ENCODE results near the gene KRT8. TPM values are rescaled to one million over a fixed set of nuclear protein-coding genes. Genes with fewer than 3 reads are reported as not detected.

The KRT8 gene
- total and polyA plus RNA-seq, 7 donors, result 0.54 to 1.3 (median 0.76) TPM

DNA sequence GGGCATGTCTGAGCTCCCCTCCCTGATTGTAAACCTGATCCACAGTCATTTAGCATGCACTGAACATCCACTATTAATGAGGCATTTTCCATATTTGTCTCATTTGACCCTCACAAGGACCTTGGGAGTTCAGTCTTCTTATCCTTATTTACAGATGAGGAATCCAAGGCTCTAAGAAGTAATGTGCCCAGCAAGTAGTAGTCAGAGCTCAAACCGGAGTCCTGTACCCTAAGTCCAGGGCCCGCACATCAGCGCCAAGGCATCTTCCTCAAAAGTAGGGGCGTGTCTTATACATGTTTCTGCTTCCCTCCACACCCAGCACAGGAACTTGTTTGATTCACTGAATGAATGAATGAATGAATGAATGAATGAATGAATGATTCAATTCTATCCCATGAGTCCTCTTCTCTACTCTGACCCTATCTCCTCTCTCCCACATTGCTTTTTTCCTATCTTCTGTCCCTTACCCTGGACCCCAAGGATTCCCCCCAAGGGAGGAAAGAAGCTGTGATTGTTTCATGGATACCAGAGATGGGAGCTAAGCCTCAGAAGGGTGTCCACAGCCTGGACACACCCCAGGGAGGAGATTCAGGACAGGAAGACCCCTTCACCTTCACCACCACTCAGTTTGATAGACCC, 21.8 kb upstream of the KRT8 start:
- intact Hi-C loops (cut with DNase I), result no loop called here
- Histone ChIP-seq H3K9me3 (no peaks in the 10 kb centered on the region), H3K36me3 (ENCODE audit: insufficient read depth in 1 of 2, low read depth in 1 of 2) (no peaks in the 10 kb centered on the region), H3K4me3 (no peak overlapping the region), H3K4me1 (no peaks in the 10 kb centered on the region), H3K27me3 (ENCODE audit: insufficient read depth in 3 of 3, low read length in 2 of 3) (peaks cover 0 to 15% (median 0%) of the 10 kb centered on the region in 3 donors), H3K27ac (no peak overlapping the region)
- 76 to 87% (median 78%) methylated on average over 4 of the region's 4 CpGs for WGBS, 3 donors
- TF ChIP-seq, protein P1, sequence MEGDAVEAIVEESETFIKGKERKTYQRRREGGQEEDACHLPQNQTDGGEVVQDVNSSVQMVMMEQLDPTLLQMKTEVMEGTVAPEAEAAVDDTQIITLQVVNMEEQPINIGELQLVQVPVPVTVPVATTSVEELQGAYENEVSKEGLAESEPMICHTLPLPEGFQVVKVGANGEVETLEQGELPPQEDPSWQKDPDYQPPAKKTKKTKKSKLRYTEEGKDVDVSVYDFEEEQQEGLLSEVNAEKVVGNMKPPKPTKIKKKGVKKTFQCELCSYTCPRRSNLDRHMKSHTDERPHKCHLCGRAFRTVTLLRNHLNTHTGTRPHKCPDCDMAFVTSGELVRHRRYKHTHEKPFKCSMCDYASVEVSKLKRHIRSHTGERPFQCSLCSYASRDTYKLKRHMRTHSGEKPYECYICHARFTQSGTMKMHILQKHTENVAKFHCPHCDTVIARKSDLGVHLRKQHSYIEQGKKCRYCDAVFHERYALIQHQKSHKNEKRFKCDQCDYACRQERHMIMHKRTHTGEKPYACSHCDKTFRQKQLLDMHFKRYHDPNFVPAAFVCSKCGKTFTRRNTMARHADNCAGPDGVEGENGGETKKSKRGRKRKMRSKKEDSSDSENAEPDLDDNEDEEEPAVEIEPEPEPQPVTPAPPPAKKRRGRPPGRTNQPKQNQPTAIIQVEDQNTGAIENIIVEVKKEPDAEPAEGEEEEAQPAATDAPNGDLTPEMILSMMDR (IDR thresholded peaks at IDR 0.05), result no peak
- DNase-seq, result no peak
- no peak for ATAC-seq

- Histone ChIP-seq H3K36me3 (ENCODE audit: insufficient read depth in 1 of 2, low read depth in 1 of 2) (no peaks in the 10 kb centered on the region), H3K9me3 (no peaks in the 10 kb centered on the region), H3K4me3 (no peak overlapping the region), H3K27me3 (ENCODE audit: insufficient read depth in 3 of 3, low read length in 2 of 3) (peaks cover 0 to 12% (median 0%) of the 10 kb centered on the region in 3 donors), H3K27ac (no peak overlapping the region), H3K4me1 (no peaks in the 10 kb centered on the region)
- no peak for DNase-seq
- TF ChIP-seq, protein P1 (IDR thresholded peaks at IDR 0.05), result no peak
- ATAC-seq, result no peak
- 73 to 80% (median 74%) methylated on average over 7 of the region's 7 CpGs for WGBS, 3 donors
- intact Hi-C loops (cut with DNase I), result no loop called here
Observed at GRCh38 chr12:52925717-52926595, 21.1 kb upstream of the KRT8 start.

DNA sequence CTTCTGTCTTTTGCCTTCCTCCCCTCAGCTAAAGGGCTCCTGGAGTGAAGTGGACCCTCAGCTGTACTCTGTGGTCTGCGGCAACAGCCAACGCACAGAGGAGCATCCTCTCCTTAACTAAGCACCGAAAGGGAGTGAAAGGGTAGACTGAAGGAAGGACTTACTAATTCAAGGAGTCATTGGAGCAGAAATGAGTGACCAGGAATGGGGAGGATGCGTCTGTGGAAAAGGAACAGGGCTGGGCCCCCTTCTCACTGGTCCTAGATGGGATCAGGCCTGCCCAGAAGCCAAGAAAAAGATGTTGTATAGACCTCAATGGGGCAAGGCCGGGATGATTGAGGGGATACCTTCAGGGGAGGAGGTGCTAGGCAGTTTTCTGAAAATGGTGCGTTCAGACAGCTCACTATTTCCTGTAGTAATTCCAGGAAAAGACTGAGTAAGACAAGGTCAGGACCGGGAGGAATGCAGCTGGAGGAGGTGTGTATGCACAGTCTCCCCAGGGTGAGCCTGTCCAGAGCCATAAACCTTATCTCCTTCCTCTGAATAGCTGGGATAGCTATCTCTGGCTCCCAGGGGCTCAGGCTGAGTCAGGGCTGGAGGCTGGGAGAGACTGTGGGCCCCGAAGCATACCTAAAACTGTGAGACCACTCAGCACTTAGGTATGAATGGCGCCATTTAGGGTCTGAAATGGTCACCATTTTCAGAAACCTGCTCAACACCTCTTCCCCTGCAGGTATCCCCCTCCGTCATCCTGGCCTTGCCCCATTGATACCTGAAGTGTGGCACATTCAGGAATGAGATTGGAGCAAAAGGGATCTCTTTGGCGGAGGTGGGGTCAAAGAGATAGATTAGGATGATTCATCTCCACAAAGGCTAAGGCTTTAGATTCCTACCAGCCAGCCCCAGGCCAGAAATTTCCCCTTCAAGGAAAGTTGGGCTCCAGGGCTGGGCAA, 20.2 kb upstream of the KRT8 start:
- intact Hi-C loops (cut with DNase I), result no loop called here
- H3K4me3 ChIP-seq, result no peak overlapping the region
- no peaks in the 10 kb centered on the region for H3K9me3 ChIP-seq
- H3K27ac ChIP-seq, result no peak overlapping the region
- peaks cover 0 to 16% (median 0%) of the 10 kb centered on the region in 3 donors for H3K27me3 ChIP-seq (ENCODE audit: insufficient read depth in 3 of 3, low read length in 2 of 3)
- H3K4me1 ChIP-seq, result no peaks in the 10 kb centered on the region
- 77 to 82% (median 81%) methylated on average over 11 of the region's 11 CpGs for WGBS, 3 donors
- H3K36me3 ChIP-seq (ENCODE audit: insufficient read depth in 1 of 2, low read depth in 1 of 2), result no peaks in the 10 kb centered on the region
- TF ChIP-seq, protein P1 (IDR thresholded peaks at IDR 0.05), result no peak
- DNase-seq (no peak), ATAC-seq (no peak)

GRCh38 chr12:52921488-52922165, 16.8 kb upstream of the KRT8 start:
- Histone ChIP-seq H3K9me3 (no peaks in the 10 kb centered on the region), H3K4me1 (no peaks in the 10 kb centered on the region), H3K4me3 (no peak overlapping the region), H3K27me3 (ENCODE audit: insufficient read depth in 3 of 3, low read length in 2 of 3) (peaks cover 0 to 10% (median 0%) of the 10 kb centered on the region in 3 donors), H3K27ac (no peak overlapping the region), H3K36me3 (ENCODE audit: insufficient read depth in 1 of 2, low read depth in 1 of 2) (no peaks in the 10 kb centered on the region)
- ATAC-seq (no peak), DNase-seq (no peak)
- intact Hi-C loops (cut with DNase I), result no loop called here
- WGBS, 3 donors, result 42 to 50% (median 43%) methylated on average over 1 of the region's 1 CpG
- TF ChIP-seq, protein P1 (IDR thresholded peaks at IDR 0.05), result no peak
